Uterus (tissue), 2 donors: ENCODE results near the gene B3GALT2.

Source experiments
- POLR2A ChIP-seq, 2 donors: fragments of 450-650 bp; IDR thresholded peaks; one replicate each; pipeline ENCODE4 v1.6.1; 2016; ENCODE audit warnings: antibody characterized with exemption in 2 of 2, mild to moderate bottlenecking in 1 of 2, moderate library complexity in 1 of 2
- TF ChIP-seq, protein P1 (sequence below), 4 experiments: fragments of 200-600 bp in 2 of 4; fragments of 450-650 bp in 2 of 4; sonication (generic) in 2 of 4; IDR thresholded peaks; one replicate each; pipeline ENCODE4 v1.5.1; 2016 to 2019; ENCODE audit warnings: antibody characterized with exemption in 4 of 4, mild to moderate bottlenecking in 2 of 4, moderate library complexity in 1 of 4

GRCh38 chr1:193157360-193157759, 29.1 kb downstream of the B3GALT2 start:
- TF ChIP-seq, protein P1, sequence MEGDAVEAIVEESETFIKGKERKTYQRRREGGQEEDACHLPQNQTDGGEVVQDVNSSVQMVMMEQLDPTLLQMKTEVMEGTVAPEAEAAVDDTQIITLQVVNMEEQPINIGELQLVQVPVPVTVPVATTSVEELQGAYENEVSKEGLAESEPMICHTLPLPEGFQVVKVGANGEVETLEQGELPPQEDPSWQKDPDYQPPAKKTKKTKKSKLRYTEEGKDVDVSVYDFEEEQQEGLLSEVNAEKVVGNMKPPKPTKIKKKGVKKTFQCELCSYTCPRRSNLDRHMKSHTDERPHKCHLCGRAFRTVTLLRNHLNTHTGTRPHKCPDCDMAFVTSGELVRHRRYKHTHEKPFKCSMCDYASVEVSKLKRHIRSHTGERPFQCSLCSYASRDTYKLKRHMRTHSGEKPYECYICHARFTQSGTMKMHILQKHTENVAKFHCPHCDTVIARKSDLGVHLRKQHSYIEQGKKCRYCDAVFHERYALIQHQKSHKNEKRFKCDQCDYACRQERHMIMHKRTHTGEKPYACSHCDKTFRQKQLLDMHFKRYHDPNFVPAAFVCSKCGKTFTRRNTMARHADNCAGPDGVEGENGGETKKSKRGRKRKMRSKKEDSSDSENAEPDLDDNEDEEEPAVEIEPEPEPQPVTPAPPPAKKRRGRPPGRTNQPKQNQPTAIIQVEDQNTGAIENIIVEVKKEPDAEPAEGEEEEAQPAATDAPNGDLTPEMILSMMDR (IDR thresholded peaks at IDR 0.05), result no peak
- TF ChIP-seq POLR2A (IDR thresholded peaks at IDR 0.05), result no peak
